GM18520 (cell line): Measurements from ENCODE around the gene GEMIN7.

Experiments used
- ATAC-seq: cut with Tn5 transposase; IDR thresholded peaks from one replicate; pipeline ENCODE4 v1.9.1; 2021; ENCODE audit not compliant: unreplicated experiment

Gene GEMIN7

DNA sequence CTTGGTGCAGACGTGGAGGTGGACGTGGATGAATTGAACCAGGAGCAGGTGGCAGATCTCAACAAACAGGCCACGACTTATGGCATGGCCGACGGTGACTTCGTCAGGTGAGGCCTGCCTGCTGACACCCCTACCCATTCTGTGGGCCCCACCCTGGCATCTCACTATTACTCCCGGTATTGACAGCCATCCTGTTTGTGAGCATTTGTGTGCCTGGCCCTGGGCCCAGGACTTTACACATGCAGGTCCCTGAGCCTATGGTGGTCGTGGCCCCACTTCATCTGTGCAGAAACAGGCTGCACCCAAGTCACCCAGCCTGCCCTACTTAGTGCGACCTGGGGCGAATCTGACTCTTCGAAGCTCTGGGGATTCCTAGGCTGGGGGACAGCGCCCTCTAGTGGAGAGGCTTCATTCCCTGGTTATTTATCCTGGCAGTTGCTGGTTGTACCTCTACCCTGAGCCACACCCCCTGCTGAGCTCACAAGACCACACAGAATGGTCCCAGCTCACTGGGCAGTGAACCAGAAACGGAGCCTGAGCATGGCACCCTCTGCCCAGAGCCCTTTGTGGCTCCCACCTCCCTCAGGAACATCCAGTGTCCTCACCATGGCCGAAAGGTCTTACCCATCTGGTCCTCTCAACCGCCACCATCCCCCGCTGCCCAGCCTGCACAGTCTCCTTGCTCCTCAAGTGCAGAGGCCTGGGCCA is 19.6 kb upstream of the GEMIN7 start:
- no peak for ATAC-seq

- no peak for ATAC-seq
Observed at GRCh38 chr19:45061965-45062364, 17.1 kb upstream of the GEMIN7 start.

- no peak for ATAC-seq
Observed at GRCh38 chr19:45063851-45064801, 14.9 kb upstream of the GEMIN7 start.

DNA sequence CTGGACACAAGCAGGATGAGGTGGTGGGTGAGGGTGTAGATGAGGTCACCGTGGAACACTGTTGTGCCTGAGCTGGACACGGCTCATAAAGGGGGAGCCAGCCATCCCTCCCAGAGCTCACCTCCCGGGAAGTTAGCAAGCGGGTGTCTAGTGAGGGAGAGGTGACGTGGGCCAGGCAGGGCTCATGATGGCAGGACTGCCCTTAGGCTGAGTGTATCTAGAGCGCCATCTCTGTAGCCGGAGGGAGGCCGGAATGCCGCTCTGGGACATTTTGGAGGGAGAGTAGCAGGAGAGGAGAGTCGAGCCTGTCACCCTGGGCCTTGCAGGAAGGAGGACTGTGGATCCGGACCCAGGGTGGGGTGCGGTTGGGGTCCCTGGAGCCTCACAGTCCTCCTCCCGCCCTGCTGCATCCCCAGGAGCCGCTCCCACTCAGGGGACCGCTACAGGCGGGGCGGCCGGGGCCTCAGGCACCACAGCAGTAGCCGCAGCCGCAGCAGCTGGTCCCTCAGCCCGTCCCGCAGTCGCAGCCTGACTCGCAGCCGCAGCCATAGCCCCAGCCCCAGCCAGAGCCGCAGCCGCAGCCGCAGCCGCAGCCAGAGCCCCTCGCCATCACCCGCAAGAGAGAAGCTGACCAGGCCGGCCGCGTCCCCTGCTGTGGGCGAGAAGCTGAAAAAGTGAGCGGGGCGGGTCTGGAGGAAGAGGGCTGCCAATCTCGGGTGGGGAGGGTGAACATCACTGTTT is 12.0 kb upstream of the GEMIN7 start:
- no peak for ATAC-seq

GRCh38 chr19:45068041-45068440 is 11.0 kb upstream of the GEMIN7 start:
- no peak for ATAC-seq

DNA sequence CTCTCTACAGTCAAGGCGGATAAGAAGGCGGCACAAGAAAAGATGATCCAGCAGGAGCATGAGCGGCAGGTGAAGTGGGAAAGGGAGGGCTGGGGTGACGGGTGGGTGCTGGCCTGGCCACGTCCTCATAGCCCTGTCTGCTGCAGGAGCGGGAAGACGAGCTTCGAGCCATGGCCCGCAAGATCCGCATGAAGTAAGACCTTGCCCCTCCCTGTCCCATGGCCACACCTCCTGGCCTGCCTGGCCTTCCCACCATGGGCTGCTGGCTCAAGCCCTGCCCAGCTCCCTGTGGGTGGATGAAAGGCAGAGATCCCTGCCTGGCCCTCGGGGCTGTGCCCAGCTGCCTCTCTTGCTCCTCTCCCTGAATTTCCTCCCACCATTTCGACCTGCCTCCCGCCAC is 10.0 kb upstream of the GEMIN7 start:
- no peak for ATAC-seq

- ATAC-seq: no peak
Observed at GRCh38 chr19:45070214-45070613, 8.8 kb upstream of the GEMIN7 start.

GRCh38 chr19:45070861-45071544 is 8.1 kb upstream of the GEMIN7 start:
- ATAC-seq: no peak

GRCh38 chr19:45071545-45071938 is 7.5 kb upstream of the GEMIN7 start:
- ATAC-seq: no peak

DNA sequence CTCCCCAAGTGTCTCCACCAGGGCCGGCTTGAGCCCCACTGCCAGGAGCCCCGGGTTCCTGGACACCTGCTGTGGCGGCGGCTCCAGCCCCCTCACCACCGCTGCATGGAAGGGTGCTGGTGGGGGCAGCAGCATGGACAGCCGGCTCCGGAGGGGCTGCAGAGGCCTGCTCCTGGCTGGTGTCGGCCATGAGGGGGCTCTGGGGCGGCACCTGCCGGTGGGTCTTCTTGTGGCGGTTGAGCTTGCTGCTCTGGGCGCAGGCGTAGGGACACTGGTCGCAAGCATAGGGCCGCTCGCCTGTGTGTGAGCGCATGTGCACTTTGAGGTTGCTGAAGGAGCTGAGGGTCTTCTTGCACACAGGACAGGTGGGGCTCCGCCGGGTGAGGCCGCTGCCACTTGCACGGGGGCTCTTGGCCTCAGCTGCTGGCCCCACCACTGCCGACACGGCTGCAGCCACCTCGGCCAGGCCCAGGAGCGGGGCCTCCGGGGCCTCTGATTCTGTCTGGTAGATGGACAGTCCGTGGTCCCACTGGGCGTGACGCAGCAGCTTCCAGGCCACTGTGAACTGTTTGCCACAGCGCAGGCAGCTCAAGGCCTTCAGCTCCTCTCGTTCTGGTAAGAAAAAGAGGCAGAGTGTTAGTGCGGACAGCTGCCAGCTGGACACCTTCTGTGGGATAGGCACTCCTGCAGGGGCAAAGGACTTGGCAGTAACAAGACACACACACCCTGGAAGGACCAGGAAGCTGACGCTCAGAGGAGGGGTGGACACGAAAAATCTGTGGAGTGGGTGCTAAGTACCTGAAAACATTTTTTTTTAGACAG is 6.9 kb upstream of the GEMIN7 start:
- ATAC-seq: no peak

DNA sequence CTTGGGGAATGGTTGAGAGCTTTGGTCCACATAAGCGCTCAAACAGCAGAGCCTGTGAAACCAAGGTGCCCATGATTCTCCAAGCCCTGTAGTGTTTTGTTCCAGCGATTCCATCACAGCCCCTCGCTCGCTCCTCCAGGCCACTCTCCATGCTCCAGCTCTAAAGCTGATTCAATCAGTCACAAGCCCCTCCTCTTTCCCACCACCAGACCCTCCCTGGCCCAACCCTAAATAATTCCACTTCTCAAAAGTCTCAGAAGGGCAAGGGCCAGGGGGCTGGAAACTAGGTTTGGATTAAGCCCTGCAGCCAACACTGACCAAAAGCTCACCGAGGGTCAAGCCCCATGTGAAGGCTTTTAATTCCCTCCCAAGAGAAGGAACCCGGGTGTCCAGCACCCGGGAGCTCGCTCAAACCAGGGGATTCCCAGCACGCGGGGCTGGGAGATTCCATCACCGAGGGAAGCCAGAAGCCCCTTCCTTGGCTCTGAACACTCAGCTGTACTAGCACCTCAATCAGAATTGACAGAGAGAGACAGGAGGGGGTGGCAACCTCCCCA is 4.2 kb upstream of the GEMIN7 start:
- no peak for ATAC-seq

DNA sequence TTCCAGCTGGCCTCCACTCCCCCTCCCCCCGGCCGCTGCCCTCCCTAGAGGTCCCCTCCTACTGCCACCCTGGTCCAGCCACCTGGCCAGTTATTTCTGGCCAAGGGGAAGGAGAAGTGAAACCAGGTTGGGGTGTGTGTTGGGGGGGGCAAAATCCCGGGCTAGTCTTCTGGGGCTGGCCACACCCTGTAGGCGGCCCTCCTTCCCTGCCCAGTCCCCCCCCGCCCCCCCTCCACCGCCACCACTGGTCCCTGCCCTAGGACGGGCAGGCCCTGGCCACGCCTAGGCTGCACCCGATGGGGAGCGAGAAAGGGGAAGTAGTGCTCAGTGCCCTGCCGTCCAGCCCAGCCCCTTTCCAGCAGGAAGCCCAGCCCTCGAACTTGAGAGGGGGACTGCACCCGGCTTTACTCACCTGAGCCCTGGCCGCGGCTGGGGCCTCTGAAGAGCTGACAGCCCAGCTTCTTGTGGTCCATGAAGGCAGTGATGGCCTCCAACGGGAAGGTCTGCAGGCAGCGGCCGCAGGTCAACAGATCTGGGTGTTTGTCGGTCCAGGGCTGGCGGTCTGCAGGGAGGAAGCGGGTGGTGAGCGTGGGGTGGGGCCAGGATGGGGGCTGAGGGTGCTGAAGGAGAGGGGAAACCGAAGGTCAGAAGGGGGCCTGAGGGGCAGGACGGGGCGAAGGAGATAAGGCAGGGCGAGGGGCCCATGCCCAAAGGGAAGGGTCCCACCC is 3.6 kb upstream of the GEMIN7 start:
- peak; percentile 53 for ATAC-seq

- peak; percentile 40 for ATAC-seq
Observed at GRCh38 chr19:45076029-45076850, 2.8 kb upstream of the GEMIN7 start, which contains the start of gene ZNF296. ZNF296 (minus strand) TSS chr19:45076478; CDS start chr19:45076373, 105 bp downstream.

GRCh38 chr19:45076851-45077730 is 2.0 kb upstream of the GEMIN7 start:
- ATAC-seq: no peak

- no peak for ATAC-seq
Observed at GRCh38 chr19:45078390-45079062, 534 bp upstream of the GEMIN7 start.

DNA sequence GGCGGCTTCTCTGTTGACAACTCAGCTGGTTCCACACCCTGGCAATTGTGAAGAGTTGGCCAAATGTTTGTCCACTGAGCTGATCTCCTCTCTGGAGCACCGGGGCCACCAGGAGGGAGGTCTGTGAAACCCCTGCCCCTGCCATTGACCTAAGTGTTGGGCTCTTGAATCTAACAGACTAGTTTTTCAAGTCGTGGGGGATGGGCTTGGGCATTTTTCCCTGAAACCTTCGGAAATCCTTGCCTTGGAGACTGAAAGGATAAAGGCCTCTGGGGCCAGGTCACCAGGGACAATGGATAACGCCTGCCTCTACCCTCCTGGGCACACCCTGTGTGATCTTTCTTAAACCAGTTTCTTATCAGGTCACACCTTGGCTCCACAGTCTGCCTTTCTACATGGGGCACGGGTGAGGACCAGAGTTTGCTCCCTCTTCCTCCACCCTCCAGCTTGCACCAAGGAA is 881 bp downstream of the GEMIN7 start:
- no peak for ATAC-seq
